Ovary (tissue), 9 donors: ENCODE data around the gene ACAD9. TPM values are rescaled to one million over a fixed set of nuclear protein-coding genes. Genes with fewer than 3 reads are reported as not detected.

ENCODE experiments used
- DNase-seq, 5 donors: peaks; one replicate each; pipeline ENCODE4 v3.0.0-alpha.2; 2019 to 2020
- H3K27ac ChIP-seq, 2 donors: fragments of 200-600 bp; one replicate each; pipeline versions ENCODE4 v1.5.1 to v1.8.0; 2019 to 2022
- H3K27me3 ChIP-seq: fragments of 200-600 bp; one replicate; pipeline ENCODE4 v1.8.0; 2022
- H3K36me3 ChIP-seq: fragments of 200-600 bp; sonication (generic); one replicate; pipeline ENCODE4 v1.5.1; 2019
- H3K4me1 ChIP-seq: one replicate; pipeline ENCODE4 v1.8.1; 2013; ENCODE audit warnings: mild to moderate bottlenecking, moderate library complexity; ENCODE audit not compliant: insufficient read depth
- H3K4me3 ChIP-seq: fragments of 200-600 bp; sonication (generic); one replicate; pipeline ENCODE4 v1.5.1; 2017
- H3K9me3 ChIP-seq, 2 donors: fragments of 200-600 bp in 1 of 2; sonication (generic) in 1 of 2; one replicate each; pipeline versions ENCODE4 v1.5.1 to v1.8.1; 2013 to 2019; ENCODE audit warnings: mild to moderate bottlenecking in 1 of 2, moderate library complexity in 1 of 2
- CTCF ChIP-seq, 3 donors: fragments of 450-650 bp in 2 of 3; fragments of 200-600 bp in 1 of 3; IDR thresholded peaks; one replicate each; pipeline versions ENCODE4 v1.5.1 to v1.8.0; 2016 to 2022; ENCODE audit warnings: antibody characterized with exemption in 3 of 3, mild to moderate bottlenecking in 1 of 3
- EP300 ChIP-seq: sonication (generic); formaldehyde crosslinking; IDR thresholded peaks from one replicate; pipeline ENCODE4 v1.6.1; 2017; ENCODE audit warnings: antibody characterized with exemption
- POLR2A ChIP-seq: fragments of 450-650 bp; IDR thresholded peaks from one replicate; pipeline ENCODE4 v1.6.1; 2017; ENCODE audit warnings: antibody characterized with exemption, mild to moderate bottlenecking, moderate library complexity
- WGBS, 3 donors: extraction: QIAGEN DNeasy Blood & Tissue Kit in 1 of 3; methylation state at CpG; one replicate each; pipeline versions ENCODE4 v1.1.5 to v1.1.7; 2013 to 2017; 5-methylcytosine and 5-hydroxymethylcytosine counted together
- intact Hi-C, 4 donors: fragments of 100-400 bp; cut with DNase I; formaldehyde crosslinking; loops; one replicate each; pipeline versions ENCODE4 v1.11.0 to v1.15.1; 2022 to 2023
- polyA plus RNA-seq, 2 donors: library from polyadenylated mRNA; stranded (reverse); fragments of 200-250 nt in 1 of 2; fragments of 350-450 nt in 1 of 2; fragmentation: Illumina TruSeq in 1 of 2; extraction: RNeasy Lipid Tissue Mini Kit (QIAGEN cat#74804) in 1 of 2; gene quantifications; one replicate each; pipeline ENCODE4 v1.2.3, GENCODE V29; 2013 to 2014
- total RNA-seq, 7 donors: library from RNA; depleted of rRNA in 2 of 7; stranded (reverse); fragments of >200 nt in 2 of 7; fragmentation: NEBNext Ultra II Directional in 3 of 7; extraction: Animal tissue kit (Norgen Biotek cat#: 25700) in 3 of 7; gene quantifications; one replicate each; pipeline versions ENCODE4 v1.1.0 to v1.2.4, GENCODE V29; 2016 to 2023
- donor health status: DM: no; HTN: no; CAD: no; lungs with moderate emphysema.
- donor health status: DM: no; HTN: no; CAD: no.
- donor health status: Bipolar disorder and iron deficiency.
- donor health status: DM: yes; HTN: yes; CAD: no.
- donor health status: DM: no; HTN: no; CAD: no.
- donor health status: DM: yes; HTN: yes; CAD: no.

ACAD9 gene
- total and polyA plus RNA-seq, 9 donors: 21.8 to 51.7 (median 36.5) TPM

DNA sequence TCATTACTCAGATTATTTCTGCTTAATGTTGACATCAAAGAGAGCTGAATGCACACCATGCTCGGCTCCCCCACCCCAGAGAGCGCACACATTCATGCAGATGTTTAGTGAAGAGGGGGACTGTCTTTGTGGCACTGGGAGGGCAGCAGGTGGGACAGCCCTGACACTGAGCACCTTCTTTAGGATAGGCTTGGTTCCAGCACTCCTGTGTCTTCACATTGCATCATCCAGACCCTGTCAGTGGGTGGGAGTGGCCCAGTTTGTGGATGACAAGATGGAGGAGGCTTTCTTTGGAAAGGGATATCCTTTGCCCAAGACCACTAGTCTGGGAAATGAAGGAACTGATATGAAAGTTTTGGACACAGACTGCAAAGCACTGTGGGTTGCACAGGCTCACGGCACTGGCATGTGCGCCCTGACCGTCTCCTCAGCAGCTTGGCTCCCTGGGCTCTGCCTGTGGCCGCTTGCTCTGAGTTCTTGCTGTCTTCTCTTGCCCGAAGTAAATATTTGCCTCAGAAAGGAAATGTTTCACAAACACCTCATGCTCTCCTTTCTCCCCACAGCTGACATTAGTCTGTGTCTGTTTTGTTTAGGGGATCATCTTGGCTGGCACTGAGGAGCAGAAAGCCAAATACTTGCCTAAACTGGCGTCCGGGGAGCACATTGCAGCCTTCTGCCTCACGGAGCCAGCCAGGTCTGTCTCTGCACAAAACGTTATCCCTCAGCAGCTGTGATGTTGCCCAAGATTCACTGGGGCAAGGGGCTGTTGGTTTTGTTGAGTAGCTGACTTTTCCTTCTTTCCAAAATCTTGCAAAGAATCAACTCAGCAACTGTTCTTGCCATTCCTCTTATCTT, 16.6 kb downstream of the ACAD9 start:
- WGBS, 3 donors: 74 to 88% (median 84%) methylated on average over 11 of the region's 11 CpGs

DNA sequence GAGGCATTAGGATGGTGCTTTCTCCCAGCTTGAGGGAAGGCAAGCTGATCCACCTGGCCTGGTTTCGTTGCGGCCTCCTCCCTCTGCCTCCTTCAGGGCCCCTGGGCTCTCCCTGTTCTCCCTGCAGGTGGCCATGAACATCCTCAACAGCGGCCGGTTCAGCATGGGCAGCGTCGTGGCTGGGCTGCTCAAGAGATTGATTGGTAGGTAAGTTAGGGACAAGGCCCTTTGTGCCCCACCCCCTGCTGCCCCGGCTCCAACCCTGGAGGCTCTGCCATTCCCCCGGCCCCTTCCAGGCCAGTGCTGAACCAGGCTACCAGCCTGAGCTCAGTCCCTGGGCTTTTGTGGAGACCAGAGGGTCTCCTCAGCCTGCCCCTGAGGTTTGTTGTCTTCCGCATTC, 23.0 kb downstream of the ACAD9 start:
- H3K9me3 ChIP-seq: no peaks in the 10 kb centered on the region
- no peaks in the 10 kb centered on the region for H3K4me1 ChIP-seq
- WGBS, 3 donors: 91 to 93% (median 91%) methylated on average over 9 of the region's 9 CpGs
- intact Hi-C loops: no loop called here
- no peaks in the 10 kb centered on the region for H3K27me3 ChIP-seq
- no peak overlapping the region for H3K4me3 ChIP-seq
- no peaks in the 10 kb centered on the region for H3K36me3 ChIP-seq
- DNase-seq: no peak
- no peak overlapping the region for H3K27ac ChIP-seq
- TF ChIP-seq CTCF (IDR thresholded peaks at IDR 0.05) (no peak), EP300 (no peak), POLR2A (no peak)

More for the DNA sequence above, 16.6 kb downstream of the ACAD9 start:
- Histone ChIP-seq H3K27ac (no peak overlapping the region), H3K4me3 (no peak overlapping the region), H3K9me3 (no peaks in the 10 kb centered on the region), H3K4me1 (no peaks in the 10 kb centered on the region), H3K27me3 (no peaks in the 10 kb centered on the region), H3K36me3 (no peaks in the 10 kb centered on the region)
- no peak for DNase-seq
- TF ChIP-seq POLR2A (no peak), CTCF (IDR thresholded peaks at IDR 0.05) (no peak)
- intact Hi-C loops: no loop called here

DNA sequence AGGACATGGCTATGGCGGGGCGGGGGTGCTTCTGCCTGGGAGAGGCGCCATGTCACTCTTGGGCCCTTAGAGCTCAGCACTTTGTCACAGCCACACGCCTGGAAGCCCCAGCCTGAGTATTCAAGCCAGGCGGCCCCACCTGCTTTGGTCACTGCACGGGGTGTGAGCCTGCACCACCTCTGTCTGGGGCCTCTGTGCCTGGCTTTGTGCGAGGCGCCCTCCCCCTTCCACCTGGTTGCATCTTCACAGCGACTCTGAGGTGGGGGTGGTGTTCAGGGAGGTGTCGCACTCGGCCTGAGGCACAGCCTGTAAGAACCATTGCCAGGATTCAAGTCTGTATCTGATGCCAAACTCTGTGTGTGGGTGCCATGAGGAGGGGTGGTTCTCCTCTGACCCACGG, 24.1 kb downstream of the ACAD9 start:
- Histone ChIP-seq H3K27ac (no peak overlapping the region), H3K36me3 (no peaks in the 10 kb centered on the region), H3K4me3 (no peak overlapping the region), H3K9me3 (no peaks in the 10 kb centered on the region), H3K27me3 (no peaks in the 10 kb centered on the region), H3K4me1 (no peaks in the 10 kb centered on the region)
- WGBS, 3 donors: 86 to 94% (median 93%) methylated on average over 11 to 12 of the region's 12 CpGs
- DNase-seq: no peak
- TF ChIP-seq POLR2A (no peak), EP300 (no peak), CTCF (IDR thresholded peaks at IDR 0.05) (no peak)
- intact Hi-C loops: no loop called here

DNA sequence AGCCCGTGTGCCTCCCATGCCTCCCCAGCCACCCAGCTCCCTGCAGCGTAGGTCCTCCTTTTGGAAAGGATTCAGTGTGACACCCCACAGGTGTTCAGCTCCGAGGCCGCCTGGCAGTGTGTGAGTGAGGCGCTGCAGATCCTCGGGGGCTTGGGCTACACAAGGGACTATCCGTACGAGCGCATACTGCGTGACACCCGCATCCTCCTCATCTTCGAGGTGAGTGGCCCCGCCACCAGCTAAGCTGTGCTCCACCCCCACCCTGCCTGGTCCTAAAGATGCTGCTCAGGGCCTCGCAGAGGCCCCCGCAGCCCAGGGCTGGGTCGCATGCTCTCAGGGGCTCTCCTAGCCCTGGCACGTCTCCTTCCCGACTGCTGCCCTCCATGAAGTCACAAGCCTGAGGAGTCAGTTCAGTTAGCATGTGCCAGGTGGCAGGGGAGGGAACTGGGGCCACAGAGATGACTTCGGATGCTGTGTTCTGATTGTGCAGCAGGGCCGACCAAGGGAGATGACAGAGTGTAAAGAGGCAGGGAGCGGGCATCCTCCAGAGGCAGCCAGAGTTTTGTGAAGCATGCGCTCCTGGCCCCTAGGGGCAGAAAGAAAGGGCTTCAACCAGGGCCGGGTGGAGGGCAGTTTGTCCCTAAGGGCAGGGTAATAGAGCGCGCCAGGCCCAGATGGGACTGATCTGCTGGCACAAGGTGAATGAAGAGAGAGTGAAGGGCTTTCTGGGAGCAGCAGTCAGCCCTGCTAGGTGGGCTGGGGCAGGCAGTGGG, 26.8 kb downstream of the ACAD9 start:
- intact Hi-C loops: no loop called here
- Histone ChIP-seq H3K4me1 (no peaks in the 10 kb centered on the region), H3K27me3 (no peaks in the 10 kb centered on the region), H3K27ac (no peak overlapping the region), H3K4me3 (no peak overlapping the region), H3K9me3 (no peaks in the 10 kb centered on the region), H3K36me3 (no peaks in the 10 kb centered on the region)
- 82 to 89% (median 87%) methylated on average over 25 of the region's 25 CpGs for WGBS, 3 donors
- TF ChIP-seq EP300 (no peak), CTCF (IDR thresholded peaks at IDR 0.05) (no peak), POLR2A (no peak)
- DNase-seq: no peak
